ENCODE data around the gene ITGB1BP1. TPM values are rescaled to one million over a fixed set of nuclear protein-coding genes. Genes with fewer than 3 reads are reported as not detected.
A peak's percentile ranks its signal among the peaks of the same experiment; 100 is the strongest.

Gene ITGB1BP1
- total RNA-seq, 4 donors from 2014 or later = 14.3 to 39.1 (median 32.6) TPM

GRCh38 chr2:9422321-9423099, 818 bp downstream of the ITGB1BP1 start:
- no peak for DNase-seq
- Histone ChIP-seq H3K27ac (peak overlapping the region; percentile 93 to 99 (median 95)), H3K4me3 (peak overlapping the region; percentile 72 to 99 (median 84)), H3K4me1 (peaks cover 5 to 51% (median 19%) of the 10 kb centered on the region in 3 donors), H3K27me3 (no peaks in the 10 kb centered on the region), H3K36me3 (peaks cover 0 to 10% (median 0%) of the 10 kb centered on the region in 3 donors), H3K9me3 (no peaks in the 10 kb centered on the region)
- intact Hi-C loops (cut with DNase I) = no loop called here
- WGBS, 2 donors = 9% methylated on average over 8 to 12 of the region's 42 CpGs
- TF ChIP-seq CTCF (IDR thresholded peaks at IDR 0.05) (no peak), POLR2A (IDR thresholded peaks at IDR 0.05) (no peak)

GRCh38 chr2:9420495-9420894, 2.8 kb downstream of the ITGB1BP1 start:
- WGBS, 2 donors = 71 to 89% methylated on average over 10 of the region's 10 CpGs
- H3K9me3 ChIP-seq = no peaks in the 10 kb centered on the region
- H3K36me3 ChIP-seq = peaks cover 0 to 30% (median 0%) of the 10 kb centered on the region in 3 donors
- intact Hi-C loops (cut with DNase I) = no loop called here
- peaks cover 5 to 51% (median 19%) of the 10 kb centered on the region in 3 donors for H3K4me1 ChIP-seq
- no peak for TF ChIP-seq POLR2A (IDR thresholded peaks at IDR 0.05)
- TF ChIP-seq CTCF (IDR thresholded peaks at IDR 0.05) = no peak
- H3K27me3 ChIP-seq = no peaks in the 10 kb centered on the region
- H3K27ac ChIP-seq = no peak overlapping the region
- no peak overlapping the region for H3K4me3 ChIP-seq
- DNase-seq = no peak

- Histone ChIP-seq H3K27ac (no peak overlapping the region), H3K27me3 (no peaks in the 10 kb centered on the region), H3K9me3 (no peaks in the 10 kb centered on the region), H3K4me1 (peaks cover 5 to 42% (median 14%) of the 10 kb centered on the region in 3 donors), H3K4me3 (no peak overlapping the region), H3K36me3 (peaks cover 0 to 34% (median 0%) of the 10 kb centered on the region in 3 donors)
- intact Hi-C loops (cut with DNase I) = no loop called here
- TF ChIP-seq POLR2A (IDR thresholded peaks at IDR 0.05) (no peak), CTCF (IDR thresholded peaks at IDR 0.05) (no peak)
- no peak for DNase-seq
- WGBS, 2 donors = 78 to 92% methylated on average over 3 of the region's 3 CpGs
These were observed 3.8 kb downstream of the ITGB1BP1 start for GRCh38 chr2:9419541-9419940.

GRCh38 chr2:9418746-9419145, 4.6 kb downstream of the ITGB1BP1 start:
- 80 to 90% methylated on average over 3 to 4 of the region's 4 CpGs for WGBS, 2 donors
- Histone ChIP-seq H3K4me1 (peaks cover 0 to 35% (median 10%) of the 10 kb centered on the region in 3 donors), H3K9me3 (no peaks in the 10 kb centered on the region), H3K4me3 (no peak overlapping the region), H3K36me3 (peaks cover 0 to 42% (median 0%) of the 10 kb centered on the region in 3 donors), H3K27me3 (no peaks in the 10 kb centered on the region), H3K27ac (no peak overlapping the region)
- TF ChIP-seq POLR2A (IDR thresholded peaks at IDR 0.05) (no peak), CTCF (IDR thresholded peaks at IDR 0.05) (no peak)
- DNase-seq = no peak
- intact Hi-C loops (cut with DNase I) = no loop called here

- H3K4me3 ChIP-seq = no peak overlapping the region
- no peak overlapping the region for H3K27ac ChIP-seq
- TF ChIP-seq CTCF (IDR thresholded peaks at IDR 0.05) = no peak
- TF ChIP-seq POLR2A (IDR thresholded peaks at IDR 0.05) = no peak
- peaks cover 0 to 35% (median 10%) of the 10 kb centered on the region in 3 donors for H3K4me1 ChIP-seq
- 78 to 82% methylated on average over 3 of the region's 3 CpGs for WGBS, 2 donors
- intact Hi-C loops (cut with DNase I) = no loop called here
- peaks cover 0 to 52% (median 0%) of the 10 kb centered on the region in 3 donors for H3K36me3 ChIP-seq
- no peak for DNase-seq
- H3K9me3 ChIP-seq = no peaks in the 10 kb centered on the region
- no peaks in the 10 kb centered on the region for H3K27me3 ChIP-seq
These were observed 5.6 kb downstream of the ITGB1BP1 start for GRCh38 chr2:9417725-9418124.
